ENCODE results near the gene FAM210B. TPM values are rescaled to one million over a fixed set of nuclear protein-coding genes. Genes with fewer than 3 reads are reported as not detected.

Gene FAM210B, protein sequence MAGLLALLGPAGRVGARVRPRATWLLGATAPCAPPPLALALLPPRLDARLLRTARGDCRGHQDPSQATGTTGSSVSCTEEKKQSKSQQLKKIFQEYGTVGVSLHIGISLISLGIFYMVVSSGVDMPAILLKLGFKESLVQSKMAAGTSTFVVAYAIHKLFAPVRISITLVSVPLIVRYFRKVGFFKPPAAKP
- 45.9 TPM for polyA plus RNA-seq (2013)

DNA sequence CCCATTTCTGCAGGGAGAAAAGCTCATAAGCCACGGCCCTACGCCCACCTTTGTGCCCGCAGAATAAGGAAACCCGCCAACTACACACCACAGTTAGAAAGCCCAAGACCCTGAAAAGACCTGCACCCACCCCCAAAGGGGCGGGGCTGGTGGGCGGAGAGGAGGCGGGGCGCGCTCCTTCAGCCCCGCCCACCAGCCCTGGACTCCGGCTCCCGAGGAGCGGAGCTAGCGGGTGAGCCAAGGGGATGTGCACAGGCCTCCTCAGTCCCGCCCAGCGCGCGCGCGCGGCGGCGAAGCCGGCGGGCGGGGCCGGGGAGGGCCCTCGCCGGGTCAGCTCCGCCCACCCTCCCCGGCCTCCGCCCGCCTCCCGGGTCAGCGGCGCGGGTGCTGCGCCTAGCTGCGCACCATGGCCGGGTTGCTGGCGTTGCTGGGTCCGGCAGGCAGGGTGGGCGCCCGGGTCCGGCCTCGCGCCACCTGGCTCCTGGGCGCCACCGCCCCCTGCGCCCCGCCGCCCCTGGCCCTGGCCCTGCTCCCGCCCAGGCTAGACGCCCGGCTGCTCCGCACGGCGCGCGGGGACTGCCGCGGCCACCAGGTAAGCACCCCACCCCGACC is at the start of gene FAM210B:
Gene FAM210B (plus strand): TSS at position 375 of the 612 bp plus-strand sequence. CDS start 32 bp downstream, at position 407.
- no peaks in the 10 kb centered on the region for H3K9me3 ChIP-seq (ENCODE audit: control extremely low read depth in 1 of 5, control insufficient read depth in 4 of 5, insufficient read depth in 2 of 5, low read depth in 1 of 5, low read length in 4 of 5)
- DNase-seq = peak; percentile 84 to 88 (median 86)
- peaks cover 0 to 26% (median 18%) of the 10 kb centered on the region in 4 experiments for H3K4me1 ChIP-seq (ENCODE audit: control extremely low read depth in 1 of 4, control insufficient read depth in 4 of 4, insufficient read depth in 4 of 4, low read length in 3 of 4)
- CTCF ChIA-PET = interaction anchor here (0.9 to 1.9 kb wide), 4 partner anchors 14 to 40 kb away, joined by 3 to 6 read pairs (median 4); no protein-coding TSS in a partner anchor
- peak within 1 kb of the TSS; percentile 38 to 91 (median 78) for H3K4me3 ChIP-seq (ENCODE audit: control insufficient read depth in 1 of 7, extremely low read depth in 1 of 7, insufficient read depth in 4 of 7, low read depth in 2 of 7, low read length in 6 of 7)
- H3K36me3 ChIP-seq (ENCODE audit: control insufficient read depth in 4 of 4, insufficient read depth in 4 of 4, low read length in 3 of 4) = no peaks in the 10 kb centered on the region
- H3K27me3 ChIP-seq (replicated peaks in 2 of 5; ENCODE audit: control insufficient read depth in 4 of 5, insufficient read depth in 5 of 5, low read length in 4 of 5) = no peaks in the 10 kb centered on the region
- POLR2A ChIA-PET = no interaction called here
- WGBS (ENCODE audit: insufficient coverage) = 0% methylated on average over 36 of the region's 63 CpGs
- peak within 1 kb of the TSS in 1 of 2 experiments; percentile 57 for H3K27ac ChIP-seq (ENCODE audit: insufficient read depth in 1 of 2, low read depth in 1 of 2, low read length in 2 of 2, poor library complexity in 1 of 2, severe bottlenecking in 2 of 2)

DNA sequence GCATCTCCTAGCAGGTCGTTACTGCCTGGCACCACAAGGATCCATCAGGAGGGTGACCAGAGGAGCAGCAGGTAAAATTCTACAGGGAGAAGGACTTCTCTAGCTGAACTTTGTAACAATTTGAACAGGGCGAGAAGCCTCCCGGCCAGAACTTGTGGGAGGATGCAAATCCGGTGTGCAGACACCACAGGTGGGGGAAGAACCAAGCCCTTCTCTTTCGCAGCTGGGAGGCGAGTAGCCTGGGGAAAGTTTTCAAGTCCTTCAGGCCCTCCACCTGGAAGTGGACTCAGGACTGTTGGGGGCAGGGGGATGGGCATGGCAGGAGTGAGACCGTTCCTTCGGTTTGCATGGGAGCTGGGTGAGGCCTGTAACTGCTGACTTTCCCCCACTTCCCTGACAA is 42.7 kb upstream of the FAM210B start:
- no peak overlapping the region for H3K27ac ChIP-seq (ENCODE audit: insufficient read depth in 1 of 2, low read depth in 1 of 2, low read length in 2 of 2, poor library complexity in 1 of 2, severe bottlenecking in 2 of 2)
- no peak overlapping the region for H3K4me3 ChIP-seq (ENCODE audit: control insufficient read depth in 1 of 7, extremely low read depth in 1 of 7, insufficient read depth in 4 of 7, low read depth in 2 of 7, low read length in 6 of 7)
- no peaks in the 10 kb centered on the region for H3K4me1 ChIP-seq (ENCODE audit: control extremely low read depth in 1 of 4, control insufficient read depth in 4 of 4, insufficient read depth in 4 of 4, low read length in 3 of 4)
- no peak for DNase-seq
- WGBS (ENCODE audit: insufficient coverage) = 92% methylated on average over 7 of the region's 8 CpGs
- CTCF ChIA-PET = interaction anchor here (1.5 kb wide), 1 partner anchor 26 kb away, joined by 3 read pairs; no protein-coding TSS in a partner anchor
- POLR2A ChIA-PET = no interaction called here
- no peaks in the 10 kb centered on the region for H3K9me3 ChIP-seq (ENCODE audit: control extremely low read depth in 1 of 5, control insufficient read depth in 4 of 5, insufficient read depth in 2 of 5, low read depth in 1 of 5, low read length in 4 of 5)
- H3K36me3 ChIP-seq (ENCODE audit: control insufficient read depth in 4 of 4, insufficient read depth in 4 of 4, low read length in 3 of 4) = no peaks in the 10 kb centered on the region
- peaks cover 0 to 5% (median 0%) of the 10 kb centered on the region in 5 experiments for H3K27me3 ChIP-seq (replicated peaks in 2 of 5; ENCODE audit: control insufficient read depth in 4 of 5, insufficient read depth in 5 of 5, low read length in 4 of 5)

DNA sequence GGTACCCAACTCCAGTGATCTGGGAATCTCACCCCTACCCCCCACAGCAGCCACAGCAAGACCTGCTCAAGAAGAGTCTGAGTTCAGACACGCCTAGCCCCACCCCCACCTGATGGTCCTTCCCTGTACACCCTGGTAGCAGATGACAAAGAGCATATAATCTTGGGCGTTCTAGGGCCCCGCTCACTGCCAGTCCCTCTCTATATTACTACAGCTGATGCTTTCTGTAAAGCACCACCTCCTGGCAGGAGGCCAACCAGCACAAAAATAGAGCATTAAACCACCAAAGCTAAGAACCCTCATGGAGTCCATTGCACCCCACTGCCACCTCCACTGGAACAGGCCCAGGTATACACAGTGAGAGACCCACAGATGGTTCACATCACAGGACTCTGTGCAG is 42.3 kb upstream of the FAM210B start:
- DNase-seq = no peak
- peaks cover 0 to 5% (median 0%) of the 10 kb centered on the region in 5 experiments for H3K27me3 ChIP-seq (replicated peaks in 2 of 5; ENCODE audit: control insufficient read depth in 4 of 5, insufficient read depth in 5 of 5, low read length in 4 of 5)
- H3K9me3 ChIP-seq (ENCODE audit: control extremely low read depth in 1 of 5, control insufficient read depth in 4 of 5, insufficient read depth in 2 of 5, low read depth in 1 of 5, low read length in 4 of 5) = no peaks in the 10 kb centered on the region
- H3K4me1 ChIP-seq (ENCODE audit: control extremely low read depth in 1 of 4, control insufficient read depth in 4 of 4, insufficient read depth in 4 of 4, low read length in 3 of 4) = no peaks in the 10 kb centered on the region
- CTCF ChIA-PET = interaction anchor here (1.1 kb wide), 1 partner anchor 26 kb away, joined by 3 read pairs; no protein-coding TSS in a partner anchor
- 88% methylated on average over 3 of the region's 3 CpGs for WGBS (ENCODE audit: insufficient coverage)
- no peak overlapping the region for H3K27ac ChIP-seq (ENCODE audit: insufficient read depth in 1 of 2, low read depth in 1 of 2, low read length in 2 of 2, poor library complexity in 1 of 2, severe bottlenecking in 2 of 2)
- POLR2A ChIA-PET = no interaction called here
- H3K36me3 ChIP-seq (ENCODE audit: control insufficient read depth in 4 of 4, insufficient read depth in 4 of 4, low read length in 3 of 4) = no peaks in the 10 kb centered on the region
- no peak overlapping the region for H3K4me3 ChIP-seq (ENCODE audit: control insufficient read depth in 1 of 7, extremely low read depth in 1 of 7, insufficient read depth in 4 of 7, low read depth in 2 of 7, low read length in 6 of 7)

DNA sequence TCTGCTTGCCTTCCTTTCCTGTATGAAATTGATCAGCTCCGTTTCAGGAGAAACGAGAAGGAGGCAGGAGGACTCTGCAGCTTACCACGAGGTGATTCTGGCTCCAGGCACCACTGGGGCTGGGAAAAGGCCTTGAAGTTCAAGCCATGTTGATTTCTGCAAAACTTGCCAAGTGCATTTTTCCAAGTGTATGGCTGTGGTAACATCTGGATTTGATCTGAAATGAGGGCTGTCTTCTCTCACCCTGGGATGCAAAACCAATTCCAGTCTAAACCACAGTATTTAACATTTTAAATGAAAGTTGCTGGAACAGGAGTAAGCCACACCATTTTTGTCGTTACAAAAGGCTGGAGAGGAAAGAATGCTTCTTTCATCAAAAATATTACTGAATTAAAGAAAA is 36.1 kb upstream of the FAM210B start:
- POLR2A ChIA-PET = no interaction called here

DNA sequence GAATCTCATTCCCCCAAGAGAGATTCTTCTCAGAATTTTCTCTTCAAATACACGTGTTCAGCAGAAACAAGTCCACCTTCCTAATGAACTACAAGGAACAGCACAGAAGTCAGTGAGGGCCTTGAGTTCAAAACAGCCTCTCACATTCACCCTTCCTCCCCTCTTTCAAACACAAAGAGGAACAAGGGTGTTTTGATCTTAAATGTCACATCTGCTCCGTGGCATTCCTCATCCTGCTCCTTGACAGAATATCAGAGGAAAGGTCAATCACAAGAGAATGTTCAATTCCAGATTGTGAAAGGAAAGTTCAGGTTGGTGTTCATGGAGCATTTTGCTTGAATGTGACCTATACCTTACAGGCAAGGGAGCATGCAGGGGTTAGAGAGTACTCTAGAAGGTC is 35.6 kb upstream of the FAM210B start:
- H3K9me3 ChIP-seq (ENCODE audit: control extremely low read depth in 1 of 5, control insufficient read depth in 4 of 5, insufficient read depth in 2 of 5, low read depth in 1 of 5, low read length in 4 of 5) = no peaks in the 10 kb centered on the region
- CTCF ChIA-PET = no interaction called here
- H3K4me3 ChIP-seq (ENCODE audit: control insufficient read depth in 1 of 7, extremely low read depth in 1 of 7, insufficient read depth in 4 of 7, low read depth in 2 of 7, low read length in 6 of 7) = no peak overlapping the region
- whole genome bisulfite sequencing (ENCODE audit: insufficient coverage) = 40% methylated on average over 2 of the region's 2 CpGs
- H3K36me3 ChIP-seq (ENCODE audit: control insufficient read depth in 4 of 4, insufficient read depth in 4 of 4, low read length in 3 of 4) = no peaks in the 10 kb centered on the region
- POLR2A ChIA-PET = no interaction called here
- no peak overlapping the region for H3K27ac ChIP-seq (ENCODE audit: insufficient read depth in 1 of 2, low read depth in 1 of 2, low read length in 2 of 2, poor library complexity in 1 of 2, severe bottlenecking in 2 of 2)
- H3K27me3 ChIP-seq (replicated peaks in 2 of 5; ENCODE audit: control insufficient read depth in 4 of 5, insufficient read depth in 5 of 5, low read length in 4 of 5) = peaks cover 0 to 21% (median 3%) of the 10 kb centered on the region in 5 experiments
- no peaks in the 10 kb centered on the region for H3K4me1 ChIP-seq (ENCODE audit: control extremely low read depth in 1 of 4, control insufficient read depth in 4 of 4, insufficient read depth in 4 of 4, low read length in 3 of 4)
- no peak for DNase-seq

More for the DNA sequence above, 36.1 kb upstream of the FAM210B start:
- CTCF ChIA-PET = no interaction called here
- no peak overlapping the region for H3K27ac ChIP-seq (ENCODE audit: insufficient read depth in 1 of 2, low read depth in 1 of 2, low read length in 2 of 2, poor library complexity in 1 of 2, severe bottlenecking in 2 of 2)
- no peaks in the 10 kb centered on the region for H3K4me1 ChIP-seq (ENCODE audit: control extremely low read depth in 1 of 4, control insufficient read depth in 4 of 4, insufficient read depth in 4 of 4, low read length in 3 of 4)
- H3K9me3 ChIP-seq (ENCODE audit: control extremely low read depth in 1 of 5, control insufficient read depth in 4 of 5, insufficient read depth in 2 of 5, low read depth in 1 of 5, low read length in 4 of 5) = no peaks in the 10 kb centered on the region
- no peaks in the 10 kb centered on the region for H3K36me3 ChIP-seq (ENCODE audit: control insufficient read depth in 4 of 4, insufficient read depth in 4 of 4, low read length in 3 of 4)
- no peak overlapping the region for H3K4me3 ChIP-seq (ENCODE audit: control insufficient read depth in 1 of 7, extremely low read depth in 1 of 7, insufficient read depth in 4 of 7, low read depth in 2 of 7, low read length in 6 of 7)
- 47% methylated on average over 3 of the region's 4 CpGs for WGBS (ENCODE audit: insufficient coverage)
- H3K27me3 ChIP-seq (replicated peaks in 2 of 5; ENCODE audit: control insufficient read depth in 4 of 5, insufficient read depth in 5 of 5, low read length in 4 of 5) = peaks cover 0 to 21% (median 3%) of the 10 kb centered on the region in 5 experiments
- no peak for DNase-seq

DNA sequence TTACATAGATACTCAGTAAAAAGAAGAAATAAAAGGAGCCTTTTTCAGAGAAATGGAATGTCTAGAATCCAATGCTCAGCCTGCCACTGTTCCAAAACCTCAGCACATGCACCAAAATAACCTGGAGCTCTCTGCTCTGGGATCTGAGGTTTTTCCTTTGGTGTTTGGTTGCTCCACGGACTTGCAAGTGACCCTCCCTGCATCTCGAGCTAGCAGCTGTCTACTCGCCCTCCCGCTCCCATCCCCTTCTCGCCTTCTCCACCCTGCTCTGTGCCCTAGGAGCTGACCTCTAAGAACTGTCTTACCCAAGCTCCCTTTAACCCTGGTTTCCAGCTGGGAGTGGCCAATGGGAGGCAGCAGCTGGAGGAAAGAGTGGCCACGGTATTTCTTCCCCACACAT is 35.1 kb upstream of the FAM210B start:
- Histone ChIP-seq H3K4me3 (ENCODE audit: control insufficient read depth in 1 of 7, extremely low read depth in 1 of 7, insufficient read depth in 4 of 7, low read depth in 2 of 7, low read length in 6 of 7) (no peak overlapping the region), H3K27ac (ENCODE audit: insufficient read depth in 1 of 2, low read depth in 1 of 2, low read length in 2 of 2, poor library complexity in 1 of 2, severe bottlenecking in 2 of 2) (no peak overlapping the region), H3K4me1 (ENCODE audit: control extremely low read depth in 1 of 4, control insufficient read depth in 4 of 4, insufficient read depth in 4 of 4, low read length in 3 of 4) (no peaks in the 10 kb centered on the region), H3K36me3 (ENCODE audit: control insufficient read depth in 4 of 4, insufficient read depth in 4 of 4, low read length in 3 of 4) (no peaks in the 10 kb centered on the region), H3K27me3 (replicated peaks in 2 of 5; ENCODE audit: control insufficient read depth in 4 of 5, insufficient read depth in 5 of 5, low read length in 4 of 5) (peaks cover 0 to 21% (median 3%) of the 10 kb centered on the region in 5 experiments), H3K9me3 (ENCODE audit: control extremely low read depth in 1 of 5, control insufficient read depth in 4 of 5, insufficient read depth in 2 of 5, low read depth in 1 of 5, low read length in 4 of 5) (no peaks in the 10 kb centered on the region)
- WGBS (ENCODE audit: insufficient coverage) = 61% methylated on average over 3 of the region's 6 CpGs
- no peak for DNase-seq
- ChIA-PET CTCF (no interaction called here), POLR2A (no interaction called here)

DNA sequence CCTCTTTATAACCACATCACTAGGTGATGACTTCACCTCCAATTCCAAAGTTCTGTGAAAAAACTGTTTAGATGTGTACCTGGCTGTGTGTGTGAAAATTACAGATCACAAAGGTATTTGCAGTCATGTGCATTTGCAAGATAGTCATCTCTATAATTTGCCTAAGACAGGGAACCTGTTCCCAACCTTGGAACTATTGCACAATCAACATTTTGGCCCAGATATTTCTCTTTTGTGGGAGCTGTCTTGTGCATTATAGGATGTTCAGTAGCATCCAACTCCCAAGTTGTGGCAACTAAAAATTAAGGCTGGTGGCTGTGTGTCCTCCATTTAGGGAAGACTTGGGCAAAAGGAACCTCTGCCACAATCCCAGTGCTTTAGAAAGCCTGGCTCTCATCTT is 34.0 kb upstream of the FAM210B start:
- CTCF ChIA-PET = no interaction called here
- H3K9me3 ChIP-seq (ENCODE audit: control extremely low read depth in 1 of 5, control insufficient read depth in 4 of 5, insufficient read depth in 2 of 5, low read depth in 1 of 5, low read length in 4 of 5) = no peaks in the 10 kb centered on the region
- H3K4me1 ChIP-seq (ENCODE audit: control extremely low read depth in 1 of 4, control insufficient read depth in 4 of 4, insufficient read depth in 4 of 4, low read length in 3 of 4) = no peaks in the 10 kb centered on the region
- peaks cover 0 to 21% (median 1%) of the 10 kb centered on the region in 5 experiments for H3K27me3 ChIP-seq (replicated peaks in 2 of 5; ENCODE audit: control insufficient read depth in 4 of 5, insufficient read depth in 5 of 5, low read length in 4 of 5)
- no peak overlapping the region for H3K4me3 ChIP-seq (ENCODE audit: control insufficient read depth in 1 of 7, extremely low read depth in 1 of 7, insufficient read depth in 4 of 7, low read depth in 2 of 7, low read length in 6 of 7)
- DNase-seq = no peak
- H3K36me3 ChIP-seq (ENCODE audit: control insufficient read depth in 4 of 4, insufficient read depth in 4 of 4, low read length in 3 of 4) = no peaks in the 10 kb centered on the region
- no peak overlapping the region for H3K27ac ChIP-seq (ENCODE audit: insufficient read depth in 1 of 2, low read depth in 1 of 2, low read length in 2 of 2, poor library complexity in 1 of 2, severe bottlenecking in 2 of 2)
- POLR2A ChIA-PET = no interaction called here

Data from common myeloid progenitor, CD34-positive (primary cell).